OCI-LY3 (cell line): ENCODE results near the gene NTN4.
A peak's percentile ranks its signal among the peaks of the same experiment; 100 is the strongest.

ENCODE experiments used
- CTCF ChIP-seq: fragments of 200-600, 300-600 bp; sonication (generic); IDR thresholded peaks from 2 replicates; pipeline ENCODE4 v1.5.1; 2014; ENCODE audit warnings: antibody characterized with exemption, low read length, low read depth
- EZH2phosphoT487 ChIP-seq: fragments of 200-600 bp; shearing (Covaris generic); IDR thresholded peaks from 2 replicates; pipeline ENCODE4 v1.6.1; 2018; ENCODE audit warnings: antibody characterized with exemption, mixed run types, low read depth

DNA sequence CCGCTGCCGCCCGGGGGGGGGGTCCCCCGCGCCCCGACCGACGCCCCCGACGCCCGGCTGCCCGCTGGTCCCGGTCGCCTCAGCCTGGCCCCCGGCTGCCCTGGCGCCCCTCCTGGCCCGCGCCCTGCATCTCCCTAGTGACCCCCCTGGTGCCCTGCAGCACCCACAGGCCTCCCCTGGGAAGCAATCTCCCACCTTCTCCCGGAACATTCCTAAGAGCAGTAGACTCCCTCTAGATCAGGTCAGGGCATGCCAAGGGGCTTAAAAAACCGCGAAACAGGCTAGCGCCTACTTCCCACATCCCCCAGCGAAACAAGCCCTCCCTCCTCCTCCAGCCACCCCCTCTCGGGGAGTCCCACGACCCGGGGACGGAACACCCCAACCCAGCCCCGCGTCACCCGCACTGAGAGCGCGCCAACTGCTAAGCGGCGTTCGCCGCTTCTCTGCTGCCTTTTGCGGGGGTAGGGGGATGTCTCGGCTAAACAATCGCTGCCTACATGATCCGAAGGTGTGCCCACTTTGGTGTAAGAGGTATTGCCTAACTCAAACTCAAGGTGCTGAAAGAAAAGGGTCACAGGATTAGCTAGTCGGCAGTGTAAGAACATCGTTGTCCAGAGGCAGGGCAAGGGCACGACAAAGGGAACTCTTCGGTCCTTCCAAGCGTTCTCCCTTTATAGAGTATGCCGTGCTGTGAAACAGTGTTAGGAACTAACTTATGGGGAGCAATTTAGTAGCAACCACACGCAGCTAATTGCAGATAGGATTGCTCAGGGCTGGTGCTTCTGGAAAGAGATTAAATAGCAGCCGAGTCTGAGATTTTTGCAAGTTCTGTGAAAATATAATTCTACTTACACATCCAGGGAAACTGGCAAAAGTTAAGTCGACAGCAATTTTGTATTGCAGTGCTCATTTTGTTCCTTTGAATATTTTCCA is 619 bp upstream of the NTN4 start:
- no peak for TF ChIP-seq CTCF
- TF ChIP-seq EZH2phosphoT487, result peak; percentile 50
